GM23248 (cell line): ENCODE measurements around the gene EPHA2.

Experiments used
- EZH2 ChIP-seq: fragments of 200-600 bp; sonication (generic); IDR thresholded peaks from 2 replicates; pipeline ENCODE4 v1.6.1; 2018; ENCODE audit warnings: antibody characterized with exemption, mild to moderate bottlenecking; ENCODE audit not compliant: insufficient read depth, poor library complexity, severe bottlenecking
- EZH2phosphoT487 ChIP-seq: fragments of 200-600 bp; sonication (generic); IDR thresholded peaks from 2 replicates; pipeline ENCODE4 v1.6.1; 2018; ENCODE audit warnings: antibody characterized with exemption, moderate library complexity, mild to moderate bottlenecking, low read depth; ENCODE audit not compliant: insufficient read depth

DNA sequence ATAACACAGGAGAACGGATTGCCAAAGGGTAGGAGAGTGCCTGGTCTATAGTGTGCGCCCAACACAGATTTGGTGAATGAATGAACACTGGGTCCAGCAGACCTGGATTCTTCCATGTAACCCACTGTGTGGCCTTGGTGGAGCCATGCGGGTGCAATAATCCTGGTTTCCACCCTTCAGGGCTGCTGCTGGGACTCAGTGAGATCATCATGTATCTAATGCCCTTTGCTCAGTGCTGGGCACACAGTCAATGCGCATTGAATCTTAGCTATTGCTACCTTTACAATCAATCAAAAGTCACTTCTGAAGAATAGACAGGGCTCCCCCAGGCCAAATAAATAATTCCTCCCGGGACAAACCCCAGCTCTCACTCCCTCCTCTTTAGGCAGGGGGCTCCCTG lies 5.8 kb upstream of the EPHA2 start:
- TF ChIP-seq EZH2, result no peak
- no peak for TF ChIP-seq EZH2phosphoT487
